Brain pericyte (primary cell): Measurements from ENCODE around the gene HS6ST3.
"Not testable (repeated sequence)": the region's sequence is repeated elsewhere in the genome, so short reads cannot be mapped to it uniquely, and the experiment has no call there.

Experiments used
- DNase-seq: peaks from one replicate; pipeline ENCODE4 v3.0.0-alpha.2; 2012; ENCODE audit warnings: low read depth, low spot score

The HS6ST3 gene

DNA sequence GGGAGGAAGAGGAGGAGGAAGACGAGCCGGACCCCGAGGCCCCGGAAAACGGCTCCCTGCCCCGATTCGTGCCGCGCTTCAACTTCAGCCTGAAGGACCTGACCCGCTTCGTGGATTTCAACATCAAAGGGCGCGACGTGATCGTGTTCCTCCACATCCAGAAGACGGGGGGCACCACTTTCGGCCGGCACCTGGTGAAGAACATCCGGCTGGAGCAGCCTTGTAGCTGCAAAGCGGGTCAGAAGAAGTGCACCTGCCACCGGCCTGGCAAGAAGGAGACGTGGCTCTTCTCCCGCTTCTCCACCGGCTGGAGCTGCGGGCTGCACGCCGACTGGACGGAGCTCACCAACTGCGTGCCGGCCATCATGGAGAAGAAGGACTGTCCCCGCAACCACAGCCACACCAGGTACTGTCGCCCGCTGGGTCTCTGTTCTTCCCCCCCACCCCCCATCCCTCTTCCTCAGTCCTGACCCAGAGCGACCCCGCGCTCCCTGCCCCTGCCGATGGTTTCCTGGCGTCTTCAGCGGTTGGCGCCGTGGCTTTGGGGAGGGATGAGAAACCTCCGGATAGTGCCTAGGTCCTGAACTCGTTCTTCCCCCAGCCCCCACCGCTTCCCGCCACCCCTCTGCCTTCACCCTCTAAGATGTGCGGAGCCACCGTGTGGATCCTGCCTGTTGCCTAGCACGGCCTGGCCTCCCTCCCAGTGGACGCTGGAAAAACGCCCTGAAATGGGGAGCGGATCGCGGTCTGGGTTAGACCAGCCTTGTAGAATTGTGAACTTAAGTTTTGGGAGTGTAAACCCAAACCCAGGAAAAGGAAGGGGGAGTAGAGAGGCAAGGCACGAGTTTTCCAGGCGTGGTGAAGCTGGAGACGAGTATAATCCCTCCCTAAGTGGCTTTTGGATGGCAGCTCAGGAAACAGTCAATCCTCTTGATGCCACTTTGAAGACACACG lies 1.5 kb downstream of the HS6ST3 start:
- DNase-seq, result no peak

DNA sequence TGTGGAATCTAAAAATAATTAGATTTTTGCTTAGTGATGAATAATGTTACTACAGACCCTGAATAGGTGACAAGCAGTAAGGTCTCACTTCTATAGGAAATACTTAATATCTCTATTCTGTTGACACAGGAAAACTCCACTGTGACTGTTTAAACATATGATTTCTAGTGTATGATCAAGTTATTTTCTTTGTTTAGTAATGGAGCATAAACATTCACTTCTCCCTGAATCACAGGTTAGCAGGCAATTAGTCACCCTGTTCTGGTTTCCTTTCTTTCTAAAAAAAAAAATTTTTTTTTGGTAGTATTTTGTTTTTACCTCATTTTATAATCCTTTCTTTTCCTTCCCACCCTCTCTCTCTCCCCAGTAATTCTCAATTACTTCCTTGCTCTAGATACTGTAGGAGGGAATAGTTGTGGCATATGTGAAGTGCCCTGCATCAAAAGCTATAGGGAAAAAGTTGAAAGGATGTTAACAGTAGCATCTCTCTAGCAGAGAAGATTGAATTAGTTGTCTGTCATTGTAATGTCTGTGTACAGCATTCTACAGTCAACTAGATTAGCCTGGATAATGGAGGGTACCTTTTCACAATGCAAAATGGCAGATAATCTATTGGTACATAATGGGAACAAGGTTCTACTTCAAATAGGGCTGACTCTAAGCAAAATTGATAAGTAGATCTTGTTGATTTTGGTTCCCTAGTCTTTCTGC lies 3.5 kb downstream of the HS6ST3 start:
- DNase-seq, result no peak

- DNase-seq, result no peak
Observed at GRCh38 chr13:96100457-96101220, 10.7 kb downstream of the HS6ST3 start.

GRCh38 chr13:96104516-96104915 lies 14.6 kb downstream of the HS6ST3 start:
- no peak for DNase-seq

DNA sequence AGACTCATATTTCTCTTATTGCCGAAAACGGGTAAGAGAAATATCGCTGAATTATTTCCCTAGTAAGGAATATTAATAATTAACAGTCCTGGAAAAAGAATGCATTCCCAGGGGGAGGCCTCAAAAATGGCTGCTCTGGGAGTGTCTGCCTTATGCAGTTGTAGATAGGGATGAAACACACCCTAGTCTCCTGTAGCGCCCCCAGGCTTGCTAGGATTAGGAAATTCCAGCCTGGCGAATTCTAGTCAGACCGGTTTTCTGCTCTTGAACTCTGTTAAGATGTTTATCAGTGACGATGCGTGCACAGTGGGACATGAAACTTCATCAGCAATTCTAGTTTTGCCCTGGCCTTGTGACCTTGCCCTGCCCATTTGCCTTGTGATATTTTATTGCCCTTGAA lies 18.2 kb downstream of the HS6ST3 start:
- DNase-seq, result not testable (repeated sequence)

DNA sequence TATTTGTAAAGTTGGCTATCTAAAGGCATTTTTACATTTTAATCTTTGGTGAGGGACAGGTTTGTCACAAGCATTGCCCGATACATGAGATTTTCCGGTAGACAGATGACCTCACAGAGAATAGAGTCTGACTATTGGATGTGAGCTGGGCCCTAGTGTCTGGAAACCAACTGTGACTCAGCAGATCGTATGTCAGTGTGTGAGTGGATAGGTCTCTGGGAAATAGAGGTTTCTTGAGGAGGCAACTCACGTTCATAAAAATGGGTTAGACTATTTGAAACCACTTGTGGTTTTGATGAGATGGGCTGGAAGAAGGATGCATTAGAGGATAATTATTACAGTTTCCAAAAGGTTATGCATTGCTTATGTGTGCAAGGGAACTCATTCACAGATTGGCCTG lies 19.2 kb downstream of the HS6ST3 start:
- DNase-seq, result no peak

- no peak for DNase-seq
Observed at GRCh38 chr13:96112936-96113335, 23.0 kb downstream of the HS6ST3 start.

- not testable (repeated sequence) for DNase-seq
Observed at GRCh38 chr13:96115368-96115767, 25.5 kb downstream of the HS6ST3 start.

GRCh38 chr13:96119921-96120320 lies 30.0 kb downstream of the HS6ST3 start:
- DNase-seq, result no peak

DNA sequence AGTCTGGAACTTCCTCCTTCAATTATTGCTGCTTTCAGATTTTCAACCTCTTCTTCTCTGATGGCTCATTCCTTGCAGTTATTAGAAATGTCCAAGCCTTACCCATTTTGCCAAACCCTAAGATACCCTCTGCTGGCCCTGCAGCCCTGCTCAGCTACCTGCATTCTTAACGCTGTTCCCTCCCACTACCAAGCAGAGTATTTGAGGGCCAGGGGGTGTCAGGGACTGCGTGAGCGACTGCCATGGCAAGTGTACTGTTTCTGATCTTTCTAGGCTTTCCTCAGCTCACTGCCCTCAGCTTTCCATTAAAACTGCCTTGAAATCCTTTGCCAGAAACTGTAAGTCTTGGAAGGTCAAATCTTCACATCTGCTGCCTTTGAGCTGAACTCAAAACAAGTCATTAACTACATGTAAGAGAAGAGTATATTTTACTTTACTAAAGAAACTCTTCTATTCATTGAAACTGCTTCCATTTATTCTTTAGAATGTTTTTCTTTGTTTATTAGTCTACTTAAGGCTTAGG lies 41.0 kb downstream of the HS6ST3 start:
- no peak for DNase-seq

GRCh38 chr13:96141032-96141431 lies 51.1 kb downstream of the HS6ST3 start:
- no peak for DNase-seq

- no peak for DNase-seq
Observed at GRCh38 chr13:96159725-96160124, 69.8 kb downstream of the HS6ST3 start.

GRCh38 chr13:96161141-96161540 lies 71.2 kb downstream of the HS6ST3 start:
- DNase-seq, result no peak

- no peak for DNase-seq
Observed at GRCh38 chr13:96165840-96166239, 75.9 kb downstream of the HS6ST3 start.

- no peak for DNase-seq
Observed at GRCh38 chr13:96172066-96172465, 82.2 kb downstream of the HS6ST3 start.

- DNase-seq, result no peak
Observed at GRCh38 chr13:96178759-96179158, 88.9 kb downstream of the HS6ST3 start.

GRCh38 chr13:96179309-96179708 lies 89.4 kb downstream of the HS6ST3 start:
- DNase-seq, result no peak

DNA sequence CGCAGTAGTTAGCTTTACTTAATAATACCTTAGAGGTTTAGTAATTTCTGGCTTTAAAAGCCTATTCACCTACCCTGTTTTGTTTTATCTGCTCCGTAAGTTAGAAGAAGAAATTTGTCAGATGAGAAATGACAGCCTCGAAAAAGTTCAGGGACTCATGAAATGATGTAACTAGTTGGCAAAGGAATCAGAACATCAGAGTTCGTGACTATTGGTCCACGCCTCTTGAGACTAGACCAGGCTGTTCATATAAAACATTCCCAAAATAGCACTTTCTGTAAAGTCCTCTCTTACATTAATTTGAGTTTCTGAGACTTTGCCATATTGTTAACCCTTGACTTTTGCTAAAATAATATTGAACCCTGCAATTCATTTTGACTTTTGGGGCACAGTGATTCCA lies 92.0 kb downstream of the HS6ST3 start:
- no peak for DNase-seq

GRCh38 chr13:96185818-96186217 lies 95.9 kb downstream of the HS6ST3 start:
- no peak for DNase-seq

DNA sequence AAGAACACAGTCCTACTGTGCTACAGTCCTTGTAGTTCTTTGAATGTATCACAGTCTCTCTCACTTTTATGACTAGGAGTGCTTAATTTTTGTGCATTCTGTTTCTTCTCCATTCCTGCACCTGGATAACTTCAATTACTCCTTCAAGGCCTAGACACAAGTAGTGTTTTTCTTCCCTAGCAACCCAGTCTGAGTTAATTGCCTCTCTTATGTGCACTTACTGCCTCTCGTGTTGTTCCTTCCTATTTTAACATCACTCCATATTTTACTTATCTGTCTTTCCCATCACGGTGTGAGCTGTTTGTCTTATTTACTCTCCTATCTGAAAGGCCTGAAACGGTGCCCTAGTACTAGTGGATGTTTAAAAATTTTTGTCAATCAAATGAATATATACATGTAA lies 101.5 kb downstream of the HS6ST3 start:
- DNase-seq, result no peak

- DNase-seq, result no peak
Observed at GRCh38 chr13:96193728-96194310, 103.9 kb downstream of the HS6ST3 start.
